SK-N-SH (cell line): ENCODE data around the gene ZNF253. TPM values are rescaled to one million over a fixed set of nuclear protein-coding genes. Genes with fewer than 3 reads are reported as not detected.
"Not testable (repeated sequence)": the region's sequence is repeated elsewhere in the genome, so short reads cannot be mapped to it uniquely, and the experiment has no call there.

ENCODE experiments used
- CTCF ChIA-PET: fragments of 300-600, 350-600 bp; formaldehyde crosslinking; extraction: SDS; loops from one replicate; lab custom pipeline; 2021; lab: Yijun Ruan, JAX
- POLR2A ChIA-PET: fragments of 350-600 bp; sonication (Branson Sonifier 250); formaldehyde crosslinking; extraction: SDS; loops from one replicate; lab custom pipeline; 2020; ENCODE audit warnings: antibody characterized with exemption, inconsistent platforms; lab: Yijun Ruan, JAX
- DNase-seq: peaks from one replicate; pipeline ENCODE4 v3.0.0; 2012
- H2AFZ ChIP-seq: fragments of 200-600 bp; sonication (generic); 2 replicates; pipeline ENCODE4 v1.8.1; 2016; ENCODE audit warnings: antibody characterized with exemption, mild to moderate bottlenecking, low read depth
- H3F3A ChIP-seq: fragments of 200-600 bp; sonication (generic); replicated peaks from 2 replicates; pipeline ENCODE3; 2016; ENCODE audit warnings: antibody characterized with exemption, mild to moderate bottlenecking; ENCODE audit not compliant: insufficient read depth
- H3K27ac ChIP-seq, 2 experiments: fragments of 200-500 bp in 1 of 2; fragments of 200-600 bp in 1 of 2; sonication (Bioruptor generic) in 1 of 2; sonication (generic), shearing (Covaris generic) in 1 of 2; 2 replicates each; pipeline versions ENCODE4 v1.5.1 to v1.6.1; 2014 to 2016; ENCODE audit warnings: low read depth in 2 of 2, inconsistent platforms in 1 of 2, low read length in 1 of 2, mild to moderate bottlenecking in 1 of 2, mixed read lengths in 1 of 2
- H3K27me3 ChIP-seq: fragments of 200-600 bp; sonication (generic), shearing (Covaris generic); 2 replicates; pipeline ENCODE4 v1.6.1; 2016; ENCODE audit warnings: mixed run types; ENCODE audit not compliant: insufficient read depth
- H3K36me3 ChIP-seq, 2 experiments: fragments of 200-500 bp in 1 of 2; fragments of 200-600 bp in 1 of 2; sonication (Bioruptor generic) in 1 of 2; sonication (generic) in 1 of 2; replicated peaks in 1 of 2; 2 replicates each; pipeline versions ENCODE3 to v1.5.1; 2014 to 2016; ENCODE audit warnings: low read length in 1 of 2, mild to moderate bottlenecking in 1 of 2; ENCODE audit not compliant: insufficient read depth in 2 of 2, control insufficient read depth in 1 of 2
- H3K4me1 ChIP-seq, 2 experiments: fragments of 200-500 bp in 1 of 2; fragments of 200-600 bp in 1 of 2; sonication (Bioruptor generic) in 1 of 2; sonication (generic), shearing (Covaris generic) in 1 of 2; 2 replicates each; pipeline versions ENCODE4 v1.5.1 to v1.6.1; 2014 to 2016; ENCODE audit warnings: low read depth in 1 of 2, low read length in 1 of 2, mixed run types in 1 of 2; ENCODE audit not compliant: insufficient read depth in 2 of 2, control insufficient read depth in 1 of 2
- H3K4me2 ChIP-seq: fragments of 200-600 bp; sonication (generic), shearing (Covaris generic); 2 replicates; pipeline ENCODE4 v1.6.1; 2017; ENCODE audit warnings: mixed run types
- H3K4me3 ChIP-seq, 2 experiments: fragments of 200-500 bp in 1 of 2; fragments of 200-600 bp in 1 of 2; sonication (Bioruptor generic) in 1 of 2; sonication (generic), shearing (Covaris generic) in 1 of 2; 2 replicates each; pipeline versions ENCODE4 v1.5.1 to v1.8.1; 2014 to 2016; ENCODE audit warnings: low read depth in 2 of 2, inconsistent platforms in 1 of 2, low read length in 1 of 2, mild to moderate bottlenecking in 1 of 2, mixed read lengths in 1 of 2, moderate library complexity in 1 of 2
- H3K79me2 ChIP-seq: fragments of 200-600 bp; sonication (generic); 2 replicates; pipeline ENCODE4 v1.8.1; 2017; ENCODE audit warnings: mild to moderate bottlenecking; ENCODE audit not compliant: insufficient read depth
- H3K9ac ChIP-seq: fragments of 200-600 bp; sonication (generic); 2 replicates; pipeline ENCODE4 v1.6.1; 2017; ENCODE audit warnings: mixed run types
- H3K9me2 ChIP-seq: fragments of 200-600 bp; sonication (generic); 2 replicates; pipeline ENCODE4 v1.6.1; 2017; ENCODE audit warnings: mixed run types
- H3K9me3 ChIP-seq: fragments of 200-600 bp; sonication (generic); 2 replicates; pipeline ENCODE4 v1.6.1; 2017; ENCODE audit warnings: mixed run types, mild to moderate bottlenecking, moderate library complexity
- H4K20me1 ChIP-seq: fragments of 200-600 bp; sonication (generic); 2 replicates; pipeline ENCODE4 v1.6.1; 2017; ENCODE audit warnings: mild to moderate bottlenecking, mixed run types; ENCODE audit not compliant: insufficient read depth
- ELF1 ChIP-seq: IDR thresholded peaks from 2 replicates; pipeline ENCODE4 v1.4.0; 2012
- FOSL2 ChIP-seq: IDR thresholded peaks from 2 replicates; pipeline ENCODE4 v1.4.0; 2012; ENCODE audit warnings: low read depth, mild to moderate bottlenecking, moderate library complexity, borderline replicate concordance
- FOXM1 ChIP-seq: IDR thresholded peaks from 2 replicates; pipeline ENCODE4 v1.4.0; 2012; ENCODE audit warnings: low read depth, mild to moderate bottlenecking
- GABPA ChIP-seq: IDR thresholded peaks from 2 replicates; pipeline ENCODE4 v1.4.0; 2012; ENCODE audit warnings: low read depth, mild to moderate bottlenecking
- NFIC ChIP-seq: IDR thresholded peaks from 2 replicates; pipeline ENCODE4 v1.4.0; 2012; ENCODE audit warnings: borderline replicate concordance
- TCF12 ChIP-seq: IDR thresholded peaks from 2 replicates; pipeline ENCODE4 v1.4.0; 2012
- WGBS: methylation state at CpG from one replicate; pipeline ENCODE4 v1.1.6; 2017; ENCODE audit warnings: low lambda C conversion rate; 5-methylcytosine and 5-hydroxymethylcytosine counted together
- polyA plus RNA-seq, 3 experiments: library from polyadenylated mRNA; depleted of rRNA; stranded (reverse); fragments of >200 nt; gene quantifications; 2 replicates each; pipeline ENCODE4 v1.2.3, GENCODE V29; 2012
- TF ChIP-seq, protein P1 (sequence below): IDR thresholded peaks from 2 replicates; pipeline ENCODE4; 2012
- TF ChIP-seq, protein P2 (sequence below): IDR thresholded peaks from 2 replicates; pipeline ENCODE4 v1.4.0; 2012; ENCODE audit warnings: low read depth, borderline replicate concordance

The ZNF253 gene
- polyA plus RNA-seq, 1 of the 3 experiments (the other 2 are of a cell fraction) = 0.79 TPM

DNA sequence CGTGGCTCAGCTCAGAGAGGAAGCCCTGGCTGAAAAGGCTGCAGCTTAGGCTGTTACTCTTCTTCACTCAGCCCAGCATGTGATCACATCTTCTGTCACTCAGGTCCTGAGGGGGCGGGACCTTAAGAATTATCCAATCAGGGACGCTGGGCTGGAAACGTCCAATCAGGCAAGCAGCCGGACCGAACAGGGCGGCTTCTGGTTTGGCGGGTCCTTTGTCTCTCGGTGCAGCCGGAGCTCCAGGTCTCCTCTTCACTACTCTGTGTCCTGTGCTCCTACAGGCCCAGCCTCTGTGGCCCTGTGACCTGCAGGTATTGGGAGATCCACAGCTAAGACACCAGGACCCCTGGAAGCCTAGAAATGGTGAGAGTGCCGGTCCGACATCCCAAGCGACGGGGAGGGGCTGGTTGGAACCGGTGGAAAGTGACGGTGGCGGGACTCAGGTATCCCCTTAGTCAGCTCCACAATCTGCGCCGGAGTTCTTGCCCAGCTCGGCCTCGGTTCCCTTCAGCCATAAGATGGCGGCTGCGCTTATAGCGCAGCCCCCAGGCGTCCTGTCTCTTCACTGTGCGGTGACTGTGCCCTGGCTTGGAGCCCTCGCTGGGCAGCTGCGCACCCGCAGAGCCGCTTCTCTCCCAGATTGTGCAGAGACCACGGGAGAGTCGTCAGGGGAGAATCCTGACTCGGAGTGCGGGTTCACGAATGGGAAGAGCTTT lies 35.2 kb downstream of the ZNF253 start, which contains the start of gene ZNF93 (continued):
- TF ChIP-seq, protein P1, sequence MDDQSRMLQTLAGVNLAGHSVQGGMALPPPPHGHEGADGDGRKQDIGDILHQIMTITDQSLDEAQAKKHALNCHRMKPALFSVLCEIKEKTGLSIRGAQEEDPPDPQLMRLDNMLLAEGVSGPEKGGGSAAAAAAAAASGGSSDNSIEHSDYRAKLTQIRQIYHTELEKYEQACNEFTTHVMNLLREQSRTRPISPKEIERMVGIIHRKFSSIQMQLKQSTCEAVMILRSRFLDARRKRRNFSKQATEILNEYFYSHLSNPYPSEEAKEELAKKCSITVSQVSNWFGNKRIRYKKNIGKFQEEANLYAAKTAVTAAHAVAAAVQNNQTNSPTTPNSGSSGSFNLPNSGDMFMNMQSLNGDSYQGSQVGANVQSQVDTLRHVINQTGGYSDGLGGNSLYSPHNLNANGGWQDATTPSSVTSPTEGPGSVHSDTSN = peak; percentile 96
- TF ChIP-seq TCF12 = no peak
- no peak for TF ChIP-seq FOXM1

DNA sequence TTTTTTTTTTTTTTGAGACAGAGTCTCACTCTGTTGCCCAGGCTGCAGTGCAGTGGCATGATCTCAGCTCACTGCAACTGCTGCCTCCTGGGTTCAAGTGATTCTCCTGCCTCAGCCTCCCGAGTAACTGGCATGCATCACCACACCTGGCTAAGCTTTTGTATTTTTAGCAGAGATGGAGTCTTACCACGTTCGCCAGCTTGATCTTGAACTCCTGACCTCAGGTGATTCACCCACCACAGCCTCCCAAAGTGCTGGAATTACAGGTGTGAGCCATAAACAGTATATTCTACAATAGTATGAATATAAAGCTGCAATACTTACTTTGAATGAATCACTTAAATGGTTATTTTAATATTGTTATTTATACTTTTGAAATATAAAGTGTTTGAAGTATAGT lies 41.9 kb downstream of the ZNF253 start:
- H3K27me3 ChIP-seq, H4K20me1 ChIP-seq, H3K4me3 ChIP-seq, H3K9ac ChIP-seq, H3F3A ChIP-seq, H3K4me1 ChIP-seq, H2AFZ ChIP-seq, H3K27ac ChIP-seq, DNase-seq, H3K9me2 ChIP-seq, POLR2A ChIA-PET, CTCF ChIA-PET, H3K4me2 ChIP-seq: not testable (repeated sequence)
- peaks cover 11% of the 10 kb centered on the region; the same call in 1 of the 2 replicates for H3K9me3 ChIP-seq
- WGBS = 67% methylated on average over 3 of the region's 3 CpGs
- peaks cover 0 to 32% of the 10 kb centered on the region in 2 experiments for H3K36me3 ChIP-seq
- peaks cover 97% of the 10 kb centered on the region for H3K79me2 ChIP-seq

DNA sequence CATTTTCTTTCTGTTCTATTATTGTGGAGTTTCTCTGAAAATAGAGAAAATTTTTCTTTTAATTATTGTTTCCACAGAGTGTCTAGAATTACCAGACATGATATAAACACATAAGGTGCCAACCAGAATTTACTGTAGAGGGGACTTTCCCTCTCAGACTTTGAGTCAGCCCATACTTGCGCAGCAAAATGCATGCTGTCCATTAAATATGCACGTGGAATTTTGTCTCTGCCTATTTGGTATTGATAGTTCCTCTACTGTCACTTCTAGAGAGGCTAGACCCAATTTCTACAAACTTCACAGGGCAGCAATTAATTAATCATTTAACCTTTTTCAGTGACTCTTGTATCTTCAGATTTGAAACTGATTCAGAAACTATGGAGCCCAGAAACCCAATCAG lies 44.0 kb downstream of the ZNF253 start:
- H2AFZ ChIP-seq = no peak overlapping the region
- no peaks in the 10 kb centered on the region for H3F3A ChIP-seq
- no peaks in the 10 kb centered on the region for H3K27me3 ChIP-seq
- ChIA-PET CTCF (no interaction called here), POLR2A (no interaction called here)
- 73% methylated on average over 2 of the region's 2 CpGs for WGBS
- no peak overlapping the region for H3K4me3 ChIP-seq
- no peaks in the 10 kb centered on the region for H3K9me2 ChIP-seq
- no peaks in the 10 kb centered on the region for H3K4me1 ChIP-seq
- H3K9ac ChIP-seq = no peak overlapping the region
- TF ChIP-seq, protein P2, sequence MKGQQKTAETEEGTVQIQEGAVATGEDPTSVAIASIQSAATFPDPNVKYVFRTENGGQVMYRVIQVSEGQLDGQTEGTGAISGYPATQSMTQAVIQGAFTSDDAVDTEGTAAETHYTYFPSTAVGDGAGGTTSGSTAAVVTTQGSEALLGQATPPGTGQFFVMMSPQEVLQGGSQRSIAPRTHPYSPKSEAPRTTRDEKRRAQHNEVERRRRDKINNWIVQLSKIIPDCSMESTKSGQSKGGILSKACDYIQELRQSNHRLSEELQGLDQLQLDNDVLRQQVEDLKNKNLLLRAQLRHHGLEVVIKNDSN = no peak
- no peak for TF ChIP-seq GABPA
- no peak for TF ChIP-seq ELF1
- H3K36me3 ChIP-seq = peaks cover 3 to 28% of the 10 kb centered on the region in 2 experiments
- H3K4me2 ChIP-seq = no peak overlapping the region
- no peak for DNase-seq
- H4K20me1 ChIP-seq = no peaks in the 10 kb centered on the region
- peaks cover 11% of the 10 kb centered on the region; the same call in 1 of the 2 replicates for H3K9me3 ChIP-seq
- H3K79me2 ChIP-seq = peaks cover 93% of the 10 kb centered on the region
- H3K27ac ChIP-seq = no peak overlapping the region

DNA sequence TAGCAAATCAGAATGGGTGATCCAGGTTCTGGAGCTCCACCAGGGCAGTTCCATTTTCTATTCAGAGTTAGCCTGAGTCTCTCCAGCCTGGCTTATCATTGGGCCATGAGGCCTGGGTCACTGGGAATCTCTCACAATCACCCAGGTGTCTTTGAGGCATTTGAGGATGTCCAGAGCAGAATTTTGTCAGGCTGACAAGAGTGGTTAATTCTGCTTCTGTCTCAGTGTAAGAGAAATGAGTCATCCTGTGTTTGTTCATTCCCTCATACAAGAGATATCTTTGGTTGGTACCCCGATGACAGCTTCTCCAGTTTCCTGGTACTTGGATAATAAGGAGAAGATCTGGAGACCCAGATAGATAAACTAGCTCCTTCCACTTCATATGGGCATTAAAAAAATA lies 45.5 kb downstream of the ZNF253 start:
- no peak overlapping the region for H3K9ac ChIP-seq
- H3K79me2 ChIP-seq = peaks cover 78% of the 10 kb centered on the region
- no peaks in the 10 kb centered on the region for H3K27me3 ChIP-seq
- DNase-seq = no peak
- H3F3A ChIP-seq = no peaks in the 10 kb centered on the region
- no peak overlapping the region for H3K4me2 ChIP-seq
- no peaks in the 10 kb centered on the region for H3K9me2 ChIP-seq
- no peaks in the 10 kb centered on the region for H3K4me1 ChIP-seq
- ChIA-PET POLR2A (interaction anchor here (2.2 kb wide), 1 partner anchor 10 kb away, joined by 6 read pairs; the partner anchor contains the start of gene ZNF93), CTCF (no interaction called here)
- 73% methylated on average over 1 of the region's 1 CpG for WGBS
- H2AFZ ChIP-seq = no peak overlapping the region
- no peaks in the 10 kb centered on the region for H4K20me1 ChIP-seq
- H3K4me3 ChIP-seq = no peak overlapping the region
- peaks cover 3 to 31% of the 10 kb centered on the region in 2 experiments for H3K36me3 ChIP-seq
- H3K9me3 ChIP-seq = peaks cover 5% of the 10 kb centered on the region; the same call in 1 of the 2 replicates
- TF ChIP-seq FOSL2 (peak; percentile 29; the same call in 1 of the 2 replicates), NFIC (no peak), TCF12 (peak; percentile 53; the same call in 1 of the 2 replicates)
- TF ChIP-seq, protein P1 = peak; percentile 33; the same call in 1 of the 2 replicates
- no peak overlapping the region for H3K27ac ChIP-seq
